Stimulated activated naive CD4-positive, alpha-beta T cell (primary cell): ENCODE results near the gene SLC10A6.

Experiments
- DNase-seq, 6 experiments: peaks; one replicate each; lab custom pipeline; 2025; lab: John Stamatoyannopoulos, UW

SLC10A6 gene

GRCh38 chr4:86778175-86778574, 71.0 kb downstream of the SLC10A6 start:
- DNase-seq = no peak

DNA sequence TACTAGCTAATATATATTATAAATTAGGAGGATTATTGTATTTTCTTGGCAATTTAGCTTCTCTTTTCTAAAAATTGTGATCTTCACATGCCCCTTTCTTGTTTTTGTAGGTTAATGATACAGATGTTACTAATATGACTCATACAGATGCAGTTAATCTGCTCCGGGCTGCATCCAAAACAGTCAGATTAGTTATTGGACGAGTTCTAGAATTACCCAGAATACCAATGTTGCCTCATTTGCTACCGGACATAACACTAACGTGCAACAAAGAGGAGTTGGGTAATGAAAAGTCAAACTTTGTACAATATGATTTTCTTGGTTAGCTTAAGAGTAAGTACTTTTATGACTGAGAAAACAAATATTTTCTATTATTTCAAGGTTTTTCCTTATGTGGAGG, 74.1 kb downstream of the SLC10A6 start:
- no peak for DNase-seq
